Neural cell (in vitro differentiated cells): Measurements from ENCODE around the gene RAB11FIP3.

Experiments used
- EZH2 ChIP-seq: fragments of 200-600, 300-800 bp; shearing (Covaris generic), sonication (generic); IDR thresholded peaks from 2 replicates; pipeline ENCODE4 v1.6.1; 2014; ENCODE audit warnings: antibody characterized with exemption, low read length, borderline replicate concordance, mild to moderate bottlenecking; ENCODE audit not compliant: insufficient read depth, poor library complexity, severe bottlenecking
- POLR2AphosphoS5 ChIP-seq: IDR thresholded peaks from 2 replicates; pipeline ENCODE4 v1.6.1; 2012
- TAF1 ChIP-seq: IDR thresholded peaks from 2 replicates; pipeline ENCODE4 v1.6.1; 2012; ENCODE audit warnings: low read depth
- TF ChIP-seq, protein P1 (sequence below): fragments of 450-650 bp; IDR thresholded peaks from 2 replicates; pipeline ENCODE4 v1.5.1; 2014; ENCODE audit warnings: antibody characterized with exemption, mild to moderate bottlenecking, moderate library complexity; ENCODE audit not compliant: poor library complexity, severe bottlenecking
- TF ChIP-seq, protein P2 (sequence below): IDR thresholded peaks from 2 replicates; pipeline ENCODE4 v1.6.1; 2012; ENCODE audit warnings: borderline replicate concordance

DNA sequence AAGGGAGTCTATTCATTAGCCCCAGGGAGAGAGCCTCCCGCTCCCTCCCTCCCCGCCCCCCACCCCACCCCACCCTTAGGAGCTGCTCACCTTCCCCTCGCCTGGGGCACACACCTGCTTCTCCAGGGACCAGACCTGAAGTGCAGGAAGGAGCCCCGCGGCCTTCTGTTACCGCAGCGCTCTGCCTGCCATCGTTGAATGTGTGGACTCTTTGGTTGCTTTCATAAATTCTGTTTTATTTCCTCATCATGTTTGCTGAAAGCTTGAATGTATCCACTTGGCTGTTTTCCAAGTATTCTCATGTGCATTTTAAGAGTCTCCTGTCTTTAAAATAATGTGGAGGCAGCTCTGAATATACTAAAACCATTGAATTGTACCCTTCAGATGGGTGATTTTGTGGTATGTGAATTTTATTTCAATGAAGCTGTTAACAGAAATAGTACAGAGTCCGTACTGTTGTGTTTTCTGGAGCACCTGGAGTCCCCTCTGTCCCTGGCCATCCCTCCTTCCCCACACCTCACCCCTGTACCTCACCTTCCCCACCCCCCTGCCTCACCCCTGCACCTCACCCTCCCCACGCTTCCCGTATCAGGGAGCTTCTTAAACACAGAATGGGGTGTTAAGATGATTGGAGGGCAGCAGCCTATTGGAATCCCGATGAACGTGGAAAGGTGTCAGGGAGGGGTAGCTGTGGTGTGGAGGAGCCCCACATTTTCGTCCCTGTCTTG lies 25.5 kb downstream of the RAB11FIP3 start:
- no peak for TF ChIP-seq EZH2
- TF ChIP-seq TAF1: no peak
- TF ChIP-seq, protein P1, sequence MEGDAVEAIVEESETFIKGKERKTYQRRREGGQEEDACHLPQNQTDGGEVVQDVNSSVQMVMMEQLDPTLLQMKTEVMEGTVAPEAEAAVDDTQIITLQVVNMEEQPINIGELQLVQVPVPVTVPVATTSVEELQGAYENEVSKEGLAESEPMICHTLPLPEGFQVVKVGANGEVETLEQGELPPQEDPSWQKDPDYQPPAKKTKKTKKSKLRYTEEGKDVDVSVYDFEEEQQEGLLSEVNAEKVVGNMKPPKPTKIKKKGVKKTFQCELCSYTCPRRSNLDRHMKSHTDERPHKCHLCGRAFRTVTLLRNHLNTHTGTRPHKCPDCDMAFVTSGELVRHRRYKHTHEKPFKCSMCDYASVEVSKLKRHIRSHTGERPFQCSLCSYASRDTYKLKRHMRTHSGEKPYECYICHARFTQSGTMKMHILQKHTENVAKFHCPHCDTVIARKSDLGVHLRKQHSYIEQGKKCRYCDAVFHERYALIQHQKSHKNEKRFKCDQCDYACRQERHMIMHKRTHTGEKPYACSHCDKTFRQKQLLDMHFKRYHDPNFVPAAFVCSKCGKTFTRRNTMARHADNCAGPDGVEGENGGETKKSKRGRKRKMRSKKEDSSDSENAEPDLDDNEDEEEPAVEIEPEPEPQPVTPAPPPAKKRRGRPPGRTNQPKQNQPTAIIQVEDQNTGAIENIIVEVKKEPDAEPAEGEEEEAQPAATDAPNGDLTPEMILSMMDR: no peak
- no peak for TF ChIP-seq POLR2AphosphoS5
- TF ChIP-seq, protein P2, sequence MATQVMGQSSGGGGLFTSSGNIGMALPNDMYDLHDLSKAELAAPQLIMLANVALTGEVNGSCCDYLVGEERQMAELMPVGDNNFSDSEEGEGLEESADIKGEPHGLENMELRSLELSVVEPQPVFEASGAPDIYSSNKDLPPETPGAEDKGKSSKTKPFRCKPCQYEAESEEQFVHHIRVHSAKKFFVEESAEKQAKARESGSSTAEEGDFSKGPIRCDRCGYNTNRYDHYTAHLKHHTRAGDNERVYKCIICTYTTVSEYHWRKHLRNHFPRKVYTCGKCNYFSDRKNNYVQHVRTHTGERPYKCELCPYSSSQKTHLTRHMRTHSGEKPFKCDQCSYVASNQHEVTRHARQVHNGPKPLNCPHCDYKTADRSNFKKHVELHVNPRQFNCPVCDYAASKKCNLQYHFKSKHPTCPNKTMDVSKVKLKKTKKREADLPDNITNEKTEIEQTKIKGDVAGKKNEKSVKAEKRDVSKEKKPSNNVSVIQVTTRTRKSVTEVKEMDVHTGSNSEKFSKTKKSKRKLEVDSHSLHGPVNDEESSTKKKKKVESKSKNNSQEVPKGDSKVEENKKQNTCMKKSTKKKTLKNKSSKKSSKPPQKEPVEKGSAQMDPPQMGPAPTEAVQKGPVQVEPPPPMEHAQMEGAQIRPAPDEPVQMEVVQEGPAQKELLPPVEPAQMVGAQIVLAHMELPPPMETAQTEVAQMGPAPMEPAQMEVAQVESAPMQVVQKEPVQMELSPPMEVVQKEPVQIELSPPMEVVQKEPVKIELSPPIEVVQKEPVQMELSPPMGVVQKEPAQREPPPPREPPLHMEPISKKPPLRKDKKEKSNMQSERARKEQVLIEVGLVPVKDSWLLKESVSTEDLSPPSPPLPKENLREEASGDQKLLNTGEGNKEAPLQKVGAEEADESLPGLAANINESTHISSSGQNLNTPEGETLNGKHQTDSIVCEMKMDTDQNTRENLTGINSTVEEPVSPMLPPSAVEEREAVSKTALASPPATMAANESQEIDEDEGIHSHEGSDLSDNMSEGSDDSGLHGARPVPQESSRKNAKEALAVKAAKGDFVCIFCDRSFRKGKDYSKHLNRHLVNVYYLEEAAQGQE: no peak
